GM18519 (cell line): ENCODE results near the gene HAAO.
"Not testable (repeated sequence)": the region's sequence is repeated elsewhere in the genome, so short reads cannot be mapped to it uniquely, and the experiment has no call there.

ENCODE experiments used
- ATAC-seq: cut with Tn5 transposase; IDR thresholded peaks from one replicate; pipeline ENCODE4 v1.9.1; 2021; ENCODE audit warnings: mild to moderate bottlenecking, moderate library complexity; ENCODE audit not compliant: unreplicated experiment, low FRiP score

HAAO gene

DNA sequence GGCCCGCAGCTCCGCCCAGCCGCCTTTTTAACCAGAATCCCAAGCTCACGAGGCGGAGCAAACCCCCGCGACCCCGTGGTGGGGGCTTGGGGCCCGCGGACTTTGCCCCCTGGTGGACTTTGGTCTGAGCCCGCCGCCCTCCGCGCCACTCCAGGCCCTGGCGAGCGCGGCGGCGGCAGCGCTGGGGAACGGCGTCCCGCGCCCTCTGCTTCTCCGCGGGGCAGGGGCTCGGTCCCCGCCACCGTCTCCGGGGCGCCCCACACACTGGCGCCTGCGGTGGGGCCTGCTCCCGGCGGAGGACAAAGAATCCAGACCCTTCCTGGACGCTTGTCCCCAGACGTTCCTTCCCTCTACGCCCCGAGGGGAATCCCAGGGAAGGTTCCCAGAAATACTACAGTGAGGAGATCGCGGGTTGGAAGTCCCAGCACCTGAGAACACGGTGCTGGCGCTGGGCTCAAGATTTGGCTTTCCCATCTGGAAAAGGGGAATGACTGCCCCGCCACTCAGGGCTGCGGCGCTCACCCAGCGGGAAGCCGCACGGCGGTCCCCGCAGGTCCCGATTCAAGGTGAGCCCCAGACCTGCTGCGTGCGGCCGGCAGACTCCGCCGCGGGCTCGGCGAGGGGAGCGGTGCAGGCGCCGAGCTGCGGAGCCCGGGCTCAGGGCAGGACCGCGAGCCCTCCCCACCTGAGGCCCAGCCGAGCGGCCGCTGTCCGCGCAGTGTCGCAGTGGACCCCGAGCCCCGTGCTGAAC lies at the start of gene HAAO:
Gene HAAO (minus strand): TSS at position 1 of the 751 bp plus-strand sequence. CDS start 47 bp downstream, outside the sequence.
- no peak for ATAC-seq

DNA sequence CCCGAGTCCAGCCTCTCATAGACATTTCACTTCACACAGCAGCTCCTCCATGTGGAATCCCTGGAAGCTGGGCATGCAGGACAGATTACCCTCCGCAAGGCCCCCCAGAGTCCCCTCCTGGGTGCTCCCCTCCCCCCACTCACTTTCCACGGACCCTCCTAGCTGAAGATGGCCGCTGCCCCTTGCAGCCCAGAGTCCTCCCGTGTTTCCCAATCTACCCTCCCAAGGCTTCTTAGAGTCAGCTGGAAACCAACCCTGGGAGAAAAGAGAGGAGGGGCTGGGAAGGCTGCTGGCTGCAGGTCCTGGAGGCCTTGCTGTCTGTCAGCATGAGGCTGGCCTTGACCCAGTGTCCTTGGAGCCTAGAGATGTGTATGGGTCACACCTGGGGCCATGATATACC lies 49.0 kb upstream of the HAAO start:
- no peak for ATAC-seq

DNA sequence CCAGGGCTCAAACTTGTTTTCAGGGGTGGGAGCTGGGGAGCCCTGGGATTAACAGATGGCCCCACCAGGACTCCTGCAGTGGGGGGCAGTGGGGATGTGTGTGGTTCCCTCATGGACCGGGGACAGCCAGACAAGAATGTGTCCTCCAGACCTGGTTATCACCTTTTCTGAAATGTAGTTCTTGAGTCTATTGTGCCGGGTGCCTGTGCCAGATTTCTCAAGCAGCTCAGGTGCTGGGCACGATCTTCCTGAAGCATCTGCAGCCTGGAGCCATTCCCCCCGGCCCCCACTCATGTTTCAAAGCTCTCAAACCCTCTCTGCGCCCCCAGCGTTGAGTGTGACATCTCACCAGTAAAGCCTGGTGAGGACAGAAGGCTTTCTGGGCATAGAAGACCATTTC lies 48.4 kb upstream of the HAAO start:
- ATAC-seq, result no peak

DNA sequence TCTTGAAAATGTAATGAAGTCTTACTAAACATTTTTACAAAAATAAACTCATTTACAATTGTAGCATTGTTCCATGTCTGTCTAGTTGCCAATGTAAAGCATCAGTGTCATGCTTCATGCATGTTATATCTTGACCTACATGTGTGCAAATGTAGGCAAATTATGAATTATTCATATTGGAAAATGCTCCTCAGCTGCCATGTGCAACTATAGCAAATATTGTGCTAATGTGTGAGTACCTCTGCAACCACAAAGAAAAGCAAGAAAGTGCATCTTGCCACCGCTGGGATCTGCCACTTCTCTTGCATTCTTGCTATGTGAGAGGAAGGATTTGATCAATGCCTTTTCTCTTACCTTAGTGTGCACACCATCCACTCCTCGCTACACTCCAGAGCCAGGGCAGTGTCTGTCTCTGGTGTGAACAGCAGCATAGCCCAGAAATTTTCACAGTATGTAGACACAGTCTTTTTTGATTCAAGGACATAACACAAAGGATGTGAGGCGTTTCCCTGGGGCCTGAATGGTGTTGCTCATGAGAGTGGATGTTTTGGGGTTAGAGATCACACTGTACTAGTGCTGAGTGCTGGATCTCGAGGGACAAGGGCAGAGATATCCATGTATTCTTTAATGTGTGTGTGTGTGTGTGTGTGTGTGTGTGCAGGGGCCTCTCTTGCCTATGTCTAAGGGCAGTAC lies 47.6 kb upstream of the HAAO start:
- no peak for ATAC-seq

DNA sequence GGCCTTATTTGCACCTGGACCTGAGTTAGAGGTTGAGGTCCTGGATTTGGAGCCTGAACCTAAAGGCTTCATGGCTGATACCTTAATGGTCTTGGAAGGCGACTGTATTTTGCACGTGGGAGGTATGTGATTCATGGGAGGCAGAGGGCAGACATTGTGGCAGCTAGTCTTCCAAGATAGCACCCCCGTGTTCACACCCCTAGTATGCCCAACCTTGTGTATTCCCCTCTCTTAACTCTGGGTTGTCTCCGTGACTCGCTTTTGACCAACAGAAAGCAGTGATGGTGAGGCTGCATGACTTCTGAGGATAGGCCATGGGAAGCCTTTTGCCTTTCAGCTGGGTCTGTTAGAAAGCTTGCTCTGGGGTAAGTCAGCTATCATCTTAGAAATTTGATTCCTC lies 45.8 kb upstream of the HAAO start:
- ATAC-seq, result no peak

DNA sequence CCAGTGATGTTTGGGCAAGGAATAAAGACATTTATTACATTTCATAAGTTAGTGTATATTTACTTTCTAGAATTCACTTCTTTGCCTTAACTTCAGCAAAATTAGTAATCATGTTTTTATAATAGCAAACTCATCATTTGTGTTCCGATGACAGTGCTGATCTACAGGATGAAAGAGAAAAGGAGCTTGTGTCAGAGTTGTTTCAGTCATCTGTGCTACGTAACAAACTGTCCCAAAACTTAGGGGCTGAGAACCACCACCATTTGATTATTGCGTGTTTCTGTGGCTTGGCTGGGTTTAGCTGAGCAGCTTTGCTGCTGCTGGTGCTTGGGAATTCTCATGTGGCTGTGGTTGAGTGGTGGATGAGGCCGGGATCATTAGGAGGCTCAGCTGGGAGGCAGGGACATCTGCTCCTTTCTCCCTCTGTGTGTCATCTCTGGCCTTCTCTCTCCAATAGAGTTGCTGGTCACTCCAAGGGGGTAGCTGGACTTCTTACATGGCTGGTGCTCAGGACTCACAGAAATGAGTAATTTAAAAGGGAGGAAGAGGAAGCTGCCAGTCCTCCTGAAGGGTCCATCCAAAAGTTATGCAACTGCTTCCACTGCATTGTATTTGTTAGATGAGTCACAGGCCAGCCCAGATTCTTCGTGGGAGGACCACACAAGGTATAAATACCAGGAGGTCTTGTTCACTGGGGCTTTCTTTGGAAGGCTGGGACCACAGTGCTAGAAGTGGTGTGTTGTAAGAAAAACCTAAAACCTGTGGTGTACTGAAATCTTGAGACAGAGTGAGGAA lies 43.4 kb upstream of the HAAO start:
- ATAC-seq, result no peak

DNA sequence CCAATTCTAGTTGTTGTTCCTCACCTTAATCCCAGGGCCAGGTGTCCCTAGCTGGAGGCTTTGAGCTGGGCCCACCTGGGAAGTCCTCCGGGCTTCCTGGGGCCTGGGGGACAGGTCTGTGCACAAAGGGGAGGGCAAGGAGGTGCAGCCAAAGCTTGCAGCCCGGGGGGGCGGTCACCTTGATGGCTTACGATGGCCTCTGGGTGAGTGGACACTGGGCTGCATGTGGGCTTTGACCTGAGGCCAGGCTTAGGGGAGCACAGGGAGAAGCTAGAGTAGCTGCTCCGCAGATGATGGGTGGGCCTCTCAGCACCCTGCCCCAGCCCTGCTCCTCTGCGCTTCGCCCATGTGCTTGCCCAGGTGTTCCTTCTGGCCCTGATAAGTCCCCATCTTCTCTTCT lies 41.8 kb upstream of the HAAO start:
- ATAC-seq, result no peak

DNA sequence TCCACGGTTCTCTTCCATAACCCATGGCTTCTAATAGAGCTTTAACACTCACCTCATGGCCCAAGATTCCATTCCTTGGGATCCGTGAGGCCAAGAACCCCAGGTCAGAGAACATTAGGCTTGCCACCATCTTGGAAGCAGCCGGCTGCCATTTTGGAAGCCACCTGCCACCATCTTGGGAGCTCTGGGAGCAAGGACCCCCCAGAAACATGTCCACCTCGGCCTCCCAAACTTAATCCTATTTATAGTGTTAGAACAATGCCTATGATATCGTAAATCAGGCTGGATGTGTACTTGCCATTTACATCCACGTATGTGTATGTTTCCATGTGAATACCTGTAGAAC lies 39.9 kb upstream of the HAAO start:
- ATAC-seq, result no peak

DNA sequence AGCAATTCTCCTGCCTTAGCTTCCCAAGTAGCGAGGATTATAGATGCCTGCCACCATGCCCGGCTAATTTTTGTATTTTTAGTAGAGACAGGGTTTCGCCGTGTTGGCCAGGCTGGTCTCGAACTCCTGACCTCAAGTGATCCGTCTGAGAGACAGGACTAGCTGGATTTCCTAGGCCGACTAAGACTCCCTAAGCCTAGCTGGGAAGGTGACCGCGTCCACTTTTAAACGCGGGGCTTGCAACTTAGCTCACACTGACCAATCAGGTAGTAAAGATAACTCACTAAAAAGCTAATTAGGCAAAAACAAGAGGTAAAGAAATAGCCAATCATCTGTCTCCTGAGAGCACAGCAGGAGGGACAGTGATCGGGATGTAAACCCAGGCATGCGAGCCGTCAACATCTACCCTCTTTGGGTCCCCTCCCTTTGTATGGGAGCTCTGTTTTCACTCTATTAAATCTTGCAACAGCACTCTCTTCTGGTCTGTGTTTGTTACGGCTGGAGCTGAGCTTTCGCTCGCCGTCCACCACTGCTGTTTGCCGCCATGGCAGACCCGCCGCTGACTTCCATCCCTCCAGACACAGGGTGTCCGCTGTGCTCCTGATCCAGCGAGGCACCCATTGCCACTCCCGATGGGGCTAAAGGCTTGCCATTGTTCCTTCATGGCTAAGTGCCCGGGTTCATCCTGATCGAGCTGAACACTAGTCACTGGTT lies 39.3 kb upstream of the HAAO start:
- ATAC-seq, result not testable (repeated sequence)

DNA sequence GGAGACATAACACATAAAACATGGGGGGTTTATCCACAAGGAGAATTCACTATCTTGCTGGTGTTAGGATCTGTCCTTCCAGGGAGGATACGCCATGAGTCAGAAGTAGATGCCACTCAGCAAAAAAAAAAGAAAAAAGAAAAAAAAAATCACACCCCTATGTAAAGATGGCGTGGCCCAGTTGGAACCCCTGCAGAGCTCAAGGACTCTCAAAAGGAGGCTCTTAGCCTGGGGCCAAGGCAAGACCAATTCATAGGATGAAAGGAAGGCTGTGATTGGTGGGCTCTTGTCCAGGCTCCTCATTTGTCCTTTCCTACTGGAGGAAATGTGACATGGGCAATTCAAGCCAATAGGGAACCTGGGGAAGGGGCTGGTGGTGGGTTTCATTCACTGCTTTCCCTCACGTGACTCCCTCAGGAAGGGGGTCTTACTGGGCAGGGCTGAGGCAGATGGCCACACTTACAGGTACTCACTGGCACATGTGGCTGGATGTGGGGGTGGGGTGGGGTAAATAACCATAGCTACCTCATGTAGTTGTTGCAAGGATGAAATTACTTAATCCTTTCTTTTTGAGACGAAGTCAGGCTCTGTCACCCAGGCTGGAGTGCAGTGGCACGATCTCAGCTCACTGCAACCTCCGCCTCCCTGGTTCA lies 38.7 kb upstream of the HAAO start:
- no peak for ATAC-seq

DNA sequence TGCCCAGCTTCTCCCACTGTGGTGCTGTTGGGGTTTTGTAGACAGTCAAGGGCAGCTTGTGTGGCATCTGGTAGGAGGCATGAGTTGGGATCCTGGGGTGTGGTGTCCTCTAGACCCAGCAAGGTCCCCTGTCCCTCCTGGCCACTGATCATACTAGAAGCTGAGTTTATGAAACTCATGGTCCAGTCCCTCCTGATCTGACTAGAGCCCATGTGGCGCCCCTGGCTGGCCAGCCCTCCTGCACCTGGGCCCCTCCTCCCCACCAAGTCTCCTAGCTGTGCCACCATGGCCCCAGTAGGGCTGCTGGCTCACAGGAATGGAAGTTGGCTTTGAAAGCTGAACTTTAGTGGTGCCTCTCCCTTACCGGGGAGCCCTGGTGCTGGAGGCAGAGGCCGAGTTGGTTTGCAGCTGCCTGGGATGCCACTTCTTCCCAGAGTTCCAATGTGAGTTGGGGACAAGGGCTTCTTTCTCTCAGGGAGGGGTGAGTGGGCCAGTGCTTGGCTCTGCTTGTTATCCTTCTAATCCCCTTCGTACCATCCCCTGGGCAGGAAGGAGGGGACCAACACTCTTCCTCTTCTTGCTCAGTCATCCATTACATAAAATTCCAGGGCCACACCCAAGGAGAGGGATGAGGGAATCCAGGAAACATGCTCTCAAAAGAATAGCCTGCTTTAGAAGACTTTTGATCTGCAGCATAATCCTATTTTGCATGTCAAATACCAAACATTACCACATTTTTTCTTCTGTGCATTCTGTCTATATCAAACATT lies 37.5 kb upstream of the HAAO start:
- ATAC-seq, result no peak

DNA sequence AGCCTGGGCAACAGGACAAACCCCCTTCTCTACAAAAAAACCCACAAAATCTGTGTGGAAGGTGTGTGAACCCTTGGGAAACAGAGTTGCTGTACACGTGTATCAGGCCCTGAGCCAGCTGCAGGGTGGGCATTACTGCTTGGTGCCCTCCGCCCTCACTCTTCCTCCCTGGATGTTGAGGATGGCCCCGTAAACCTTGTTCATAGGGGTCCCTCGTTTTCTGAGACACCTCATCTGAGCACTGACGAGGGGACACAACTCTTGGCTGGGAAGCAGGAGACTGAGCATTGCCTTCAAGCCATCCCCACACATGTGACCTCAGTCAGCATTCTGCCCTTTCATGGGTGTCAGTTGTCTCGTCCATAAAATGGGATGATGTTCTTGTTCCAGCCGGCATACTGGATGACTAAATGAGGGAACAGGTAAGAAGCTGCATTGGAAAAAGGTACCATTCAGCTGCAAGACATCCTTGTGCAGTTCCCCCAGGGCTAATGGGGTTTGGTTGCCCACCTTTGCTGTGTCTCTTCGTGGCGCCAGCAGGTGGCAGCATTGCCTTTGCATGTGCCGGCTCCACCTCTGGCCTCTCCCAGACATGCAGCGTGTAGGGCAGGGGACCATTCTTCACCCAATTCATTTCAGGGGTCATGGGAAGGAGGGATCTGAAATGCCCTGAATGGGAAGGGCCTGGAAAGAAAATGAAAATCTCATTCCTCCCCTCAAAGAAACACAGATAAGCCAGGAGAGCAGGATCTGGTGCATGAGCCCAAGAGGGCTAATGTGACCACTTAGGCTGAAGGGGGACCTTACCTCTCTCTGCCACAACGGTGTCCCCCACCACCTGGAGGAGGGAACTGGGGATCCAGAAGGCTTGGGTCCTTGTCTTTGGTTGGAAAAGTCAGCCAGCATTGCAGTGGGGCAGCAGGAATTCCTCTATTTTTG lies 36.4 kb upstream of the HAAO start:
- peak; percentile 71 for ATAC-seq

DNA sequence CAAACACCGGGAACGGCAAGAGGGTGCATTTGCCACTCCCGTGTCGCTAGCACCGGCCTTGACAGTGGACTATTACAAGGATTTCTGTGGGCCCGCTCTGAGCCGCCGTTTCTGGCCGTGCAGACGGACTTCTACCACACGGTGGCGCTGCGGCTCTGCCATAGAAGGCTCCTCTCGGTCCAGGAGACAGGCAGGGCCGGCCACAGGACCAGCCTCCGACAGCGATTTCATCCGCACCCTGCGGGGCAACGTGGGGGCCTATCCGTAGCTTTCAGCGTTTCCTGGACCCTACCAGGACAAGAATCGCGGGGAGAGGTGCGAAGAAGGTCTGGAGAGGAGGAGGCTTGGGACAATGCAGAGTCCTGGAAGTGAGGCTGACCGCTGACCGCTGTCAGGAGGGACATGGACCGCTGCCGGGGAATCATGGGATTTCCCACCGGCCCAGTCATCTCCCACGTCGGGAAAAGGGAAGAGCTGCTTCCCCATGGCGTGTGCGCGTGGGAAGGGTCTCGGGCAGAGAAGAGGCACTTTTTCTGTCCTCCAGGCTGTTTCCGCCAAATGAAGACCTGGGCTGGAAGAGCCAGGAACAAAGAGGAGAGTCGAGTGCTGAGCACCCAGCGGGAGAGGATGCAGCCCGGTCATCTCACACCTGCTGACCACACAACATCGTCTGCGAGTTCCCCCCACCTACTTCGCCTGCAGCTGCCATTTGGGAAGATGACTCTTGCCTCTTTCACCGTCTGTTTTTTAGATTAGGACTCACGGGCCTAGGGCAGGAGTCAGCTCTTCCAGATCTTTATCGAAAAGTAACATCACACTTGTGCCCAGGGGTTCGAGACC lies 35.5 kb upstream of the HAAO start:
- no peak for ATAC-seq

DNA sequence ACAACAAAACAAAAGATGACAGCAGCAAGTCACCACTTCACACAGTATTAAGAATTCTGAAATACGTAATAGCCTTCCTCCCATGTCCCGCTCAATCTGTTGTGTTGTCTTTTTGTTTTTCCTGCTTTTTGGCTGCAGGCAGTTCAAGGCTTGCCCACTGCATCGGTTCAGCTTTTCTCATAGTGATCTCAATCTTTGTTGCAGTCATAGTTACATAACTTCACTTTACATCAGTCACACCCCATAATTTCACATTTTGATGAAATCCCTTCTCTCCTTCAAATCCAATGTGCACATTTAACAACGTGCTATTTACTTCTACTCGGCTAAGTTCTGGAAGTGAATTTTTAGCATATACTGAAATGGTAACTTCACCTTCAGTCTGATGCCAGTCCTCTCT lies 33.8 kb upstream of the HAAO start:
- ATAC-seq, result no peak

DNA sequence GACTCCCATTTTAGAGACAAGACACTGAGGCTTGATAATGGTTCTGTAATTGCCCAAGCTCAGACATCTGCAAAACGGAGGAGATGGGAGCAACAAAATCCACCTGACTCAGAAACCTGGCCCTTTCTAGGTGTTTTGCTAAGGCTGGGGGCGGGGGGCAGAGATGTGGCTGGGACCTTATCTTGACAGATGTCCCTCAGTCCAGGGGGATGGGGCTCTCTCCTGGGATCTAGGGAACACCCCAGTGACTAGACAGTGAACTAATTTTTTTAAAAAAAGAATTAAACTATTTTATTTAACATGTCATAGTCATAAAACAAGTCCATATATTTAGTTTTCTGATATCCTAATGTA lies 32.0 kb upstream of the HAAO start:
- ATAC-seq, result no peak

DNA sequence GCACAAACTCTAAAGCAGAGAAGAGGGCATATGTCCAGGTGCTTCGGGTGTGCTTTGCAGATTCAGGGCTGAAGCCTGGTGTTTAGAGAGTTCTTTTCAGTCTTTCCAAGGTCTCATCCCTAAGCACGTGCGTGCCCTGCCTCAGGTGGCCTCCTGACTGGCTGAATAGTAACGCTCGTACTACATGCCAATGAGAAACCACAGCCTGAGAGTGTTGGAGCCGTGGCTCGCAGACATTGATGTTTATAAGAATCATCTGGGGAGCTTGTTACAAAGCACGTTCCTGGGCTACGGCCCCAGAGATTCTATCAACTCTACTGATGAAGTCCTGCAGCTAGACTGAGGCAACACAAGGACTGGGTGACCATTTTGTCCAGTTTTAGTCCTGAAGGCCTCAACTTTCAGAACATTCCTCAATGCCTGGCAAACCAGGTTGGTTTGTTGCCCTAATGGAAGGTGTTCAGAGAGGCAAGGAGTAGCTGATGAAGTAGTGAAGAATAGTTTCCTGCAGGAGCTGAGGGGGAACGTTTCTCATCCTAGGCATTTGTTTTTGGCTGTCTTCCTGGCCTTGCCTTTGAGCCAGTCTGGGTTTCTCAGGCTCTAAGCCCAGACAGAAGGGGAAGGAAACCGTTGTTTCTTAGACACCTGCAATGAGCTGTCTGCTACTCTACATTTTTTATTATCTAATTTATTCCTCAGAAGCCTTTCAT lies 31.5 kb upstream of the HAAO start:
- no peak for ATAC-seq

DNA sequence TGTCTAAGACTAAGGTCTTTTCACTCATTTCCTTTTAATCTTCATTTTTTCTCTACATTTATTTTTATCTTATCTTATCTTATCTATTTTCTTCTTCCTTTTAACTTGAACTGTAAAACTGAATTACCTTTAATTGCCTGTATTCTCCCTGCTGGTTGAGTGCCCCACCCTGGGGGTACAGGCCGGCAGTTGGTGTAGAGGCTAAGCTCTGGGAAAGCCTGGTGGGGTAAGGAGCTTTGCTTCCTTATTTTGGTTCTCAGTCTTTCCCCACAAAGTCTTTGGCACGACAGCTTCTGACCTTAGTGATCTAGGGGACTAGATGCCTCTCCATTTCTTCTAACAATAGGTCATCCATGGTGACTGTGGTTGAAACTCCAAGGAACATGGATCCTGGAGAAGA lies 26.8 kb upstream of the HAAO start:
- no peak for ATAC-seq
